Activated naive CD4-positive, alpha-beta T cell treated with anti-CD3 and anti-CD28 coated beads, Interleukin-2, amount 10 ng/mL, durations not matched to agents 7 days and 5 days (primary cell): ENCODE measurements around the gene STK16.

ENCODE experiments used
- CTCF ChIA-PET: fragments of 350-600 bp; sonication (Branson Sonifier 250); formaldehyde crosslinking; loops from one replicate; lab custom pipeline; 2021; ENCODE audit warnings: antibody characterized with exemption; lab: Charles Lee
- DNase-seq: peaks from one replicate; pipeline ENCODE4 v3.0.0-alpha.2; 2020
- H3K27ac Mint-ChIP-seq: one replicate; pipeline ENCODE4 v1.8.0; 2021; ENCODE audit warnings: mild to moderate bottlenecking, moderate library complexity, mixed read lengths
- H3K27me3 Mint-ChIP-seq: one replicate; pipeline ENCODE4 v1.8.0; 2021; ENCODE audit warnings: mild to moderate bottlenecking, mixed read lengths
- H3K36me3 Mint-ChIP-seq: one replicate; pipeline ENCODE4 v1.8.0; 2021; ENCODE audit warnings: mixed read lengths
- H3K4me1 Mint-ChIP-seq: one replicate; pipeline ENCODE4 v1.8.0; 2021; ENCODE audit warnings: mixed read lengths
- H3K4me3 Mint-ChIP-seq: one replicate; pipeline ENCODE4 v1.8.0; 2021; ENCODE audit warnings: mild to moderate bottlenecking, moderate library complexity, mixed read lengths
- H3K9me3 Mint-ChIP-seq: one replicate; pipeline ENCODE4 v1.8.0; 2021; ENCODE audit warnings: mixed read lengths

Gene STK16

DNA sequence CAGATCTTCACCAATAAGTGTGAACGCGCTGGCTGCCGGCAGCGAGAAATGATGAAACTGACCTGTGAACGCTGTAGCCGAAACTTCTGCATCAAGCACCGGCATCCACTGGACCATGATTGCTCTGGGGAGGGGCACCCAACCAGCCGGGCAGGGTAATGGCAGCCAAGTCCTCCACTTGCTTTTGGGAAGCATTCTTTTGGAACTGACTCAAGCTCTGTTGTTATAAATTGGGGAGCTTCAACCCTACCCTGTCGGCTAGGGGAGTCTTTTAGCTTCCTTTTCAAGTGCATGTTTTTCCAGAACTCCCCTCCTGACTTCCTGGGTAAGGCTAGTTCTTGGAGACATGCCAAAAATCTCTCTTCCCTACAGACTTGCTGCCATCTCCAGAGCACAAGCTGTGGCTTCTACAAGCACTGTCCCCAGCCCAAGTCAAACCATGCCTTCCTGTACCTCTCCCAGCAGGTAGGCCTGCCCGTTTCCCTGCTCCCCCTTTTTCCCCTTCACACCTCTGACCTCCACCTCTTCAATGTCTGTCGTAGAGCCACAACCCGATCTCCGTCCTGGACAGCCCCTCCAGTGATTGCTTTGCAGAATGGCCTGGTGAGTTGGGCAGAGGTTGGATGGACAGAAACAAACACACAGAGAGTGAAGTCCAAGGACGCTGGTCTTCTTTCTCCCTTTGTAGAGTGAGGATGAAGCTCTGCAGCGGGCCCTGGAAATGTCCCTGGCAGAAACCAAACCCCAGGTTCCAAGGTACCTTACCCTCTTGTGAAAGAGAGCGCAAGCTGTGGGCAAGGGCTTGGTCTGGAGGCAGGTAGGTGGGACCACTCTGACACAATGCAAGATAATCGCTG, 37.2 kb upstream of the STK16 start:
- CTCF ChIA-PET, result interaction anchor here (0.7 to 6.8 kb wide), 8 partner anchors 15 to 92 kb away, joined by 3 to 70 read pairs (median 4); partner anchors contain the start of genes NHEJ1 and SLC23A3
- DNase-seq, result no peak
- Mint-ChIP-seq H3K27ac (peak overlapping the region; percentile 98), H3K27me3 (no peaks in the 10 kb centered on the region), H3K9me3 (peaks cover 2% of the 10 kb centered on the region), H3K4me3 (peak overlapping the region; percentile 87), H3K36me3 (peaks cover 34% of the 10 kb centered on the region), H3K4me1 (peaks cover 66% of the 10 kb centered on the region)

DNA sequence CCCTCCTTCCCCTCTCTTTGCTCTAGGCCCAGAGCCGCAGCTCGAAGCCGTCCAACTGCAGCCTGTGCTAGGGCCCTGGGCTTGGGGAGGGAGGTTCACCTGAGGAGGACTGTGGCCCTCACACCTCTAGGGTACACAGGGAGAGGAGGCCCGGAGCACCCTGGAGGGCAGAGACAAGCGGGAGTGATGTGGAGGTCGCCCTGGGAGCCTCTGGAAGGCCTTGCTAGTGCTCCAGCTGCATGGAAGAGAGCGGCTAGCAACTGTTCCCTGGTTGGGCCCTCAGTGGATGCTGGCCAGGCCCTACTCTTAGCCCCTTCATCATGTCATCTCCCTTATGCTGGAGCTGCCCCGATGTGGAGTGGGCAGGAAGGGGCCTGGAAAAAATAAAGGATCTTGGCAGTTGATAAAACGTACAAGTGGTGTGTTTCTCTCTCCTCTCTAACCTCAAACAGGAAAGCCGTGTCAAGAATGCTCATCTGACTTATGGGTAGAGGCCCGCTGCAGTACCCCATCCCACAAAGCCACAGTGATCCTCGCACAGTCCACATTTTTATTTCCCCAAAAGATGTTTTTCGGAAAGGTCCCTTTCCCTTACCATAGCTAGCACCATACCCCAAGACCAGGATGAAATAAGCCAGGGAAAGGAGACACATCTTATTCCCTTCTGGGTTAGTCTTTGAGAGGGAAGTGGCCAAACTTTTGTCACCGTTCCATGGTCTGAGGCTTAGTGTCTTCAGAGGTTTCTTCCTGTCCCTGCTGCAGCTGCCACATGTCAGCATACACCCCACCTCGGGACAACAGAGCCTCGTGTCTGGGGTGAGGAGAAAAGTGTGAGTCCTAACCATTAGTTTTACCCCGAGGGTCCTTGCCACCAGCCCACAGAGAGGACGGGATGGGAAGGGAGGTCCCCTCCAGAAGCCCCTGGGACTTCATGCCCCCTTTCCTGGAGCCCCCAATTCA, 35.8 kb upstream of the STK16 start:
- no peaks in the 10 kb centered on the region for H3K27me3 Mint-ChIP-seq
- H3K4me1 Mint-ChIP-seq, result peaks cover 66% of the 10 kb centered on the region
- H3K36me3 Mint-ChIP-seq, result peaks cover 40% of the 10 kb centered on the region
- peak overlapping the region; percentile 80 for H3K27ac Mint-ChIP-seq
- H3K9me3 Mint-ChIP-seq, result peaks cover under 1% of the 10 kb centered on the region
- no peak for DNase-seq
- H3K4me3 Mint-ChIP-seq, result peak overlapping the region; percentile 18
- CTCF ChIA-PET, result interaction anchor here (0.8 to 6.8 kb wide), 5 partner anchors 16 to 55 kb away, joined by 3 to 70 read pairs (median 4); partner anchors contain the start of genes CNPPD1, NHEJ1 and SLC23A3

DNA sequence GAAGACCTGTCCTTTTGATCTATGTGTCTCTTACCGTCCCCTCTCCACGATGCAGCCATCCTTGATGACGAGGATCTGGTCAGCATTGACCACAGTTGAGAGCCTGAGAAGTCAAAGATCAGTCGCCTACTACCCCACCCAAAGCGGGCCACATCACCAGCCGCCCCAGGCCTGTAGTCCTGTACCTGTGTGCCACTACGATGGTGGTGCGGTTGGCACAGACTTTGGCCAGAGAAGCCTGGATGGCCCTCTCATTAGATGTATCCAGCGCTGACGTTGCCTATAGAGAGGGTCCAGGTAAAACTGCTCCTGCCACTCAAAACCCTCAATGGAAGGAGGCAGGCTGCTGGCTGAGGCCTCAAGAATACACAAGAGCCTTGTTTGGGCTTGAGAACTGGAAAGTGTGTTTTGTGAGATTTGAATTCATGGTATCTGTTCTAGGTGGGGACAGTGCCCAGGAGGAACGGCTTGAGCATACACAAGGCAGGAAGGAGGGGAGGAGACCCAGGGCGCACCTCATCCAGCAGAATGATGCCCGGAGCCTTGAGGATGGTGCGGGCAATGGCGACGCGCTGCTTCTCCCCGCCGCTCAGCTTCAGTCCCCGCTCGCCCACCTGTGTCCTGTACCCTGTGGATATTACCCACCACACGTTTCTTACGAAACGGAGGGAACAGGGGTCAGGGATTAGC, 34.9 kb upstream of the STK16 start:
- Mint-ChIP-seq H3K27ac (peak overlapping the region; percentile 91), H3K9me3 (no peaks in the 10 kb centered on the region), H3K36me3 (peaks cover 44% of the 10 kb centered on the region), H3K4me1 (peaks cover 64% of the 10 kb centered on the region), H3K27me3 (no peaks in the 10 kb centered on the region), H3K4me3 (no peak overlapping the region)
- no peak for DNase-seq
- CTCF ChIA-PET, result interaction anchor here (1.1 to 6.8 kb wide), 2 partner anchors 39 to 45 kb away, joined by 4 to 70 read pairs; partner anchors contain the start of gene SLC23A3

DNA sequence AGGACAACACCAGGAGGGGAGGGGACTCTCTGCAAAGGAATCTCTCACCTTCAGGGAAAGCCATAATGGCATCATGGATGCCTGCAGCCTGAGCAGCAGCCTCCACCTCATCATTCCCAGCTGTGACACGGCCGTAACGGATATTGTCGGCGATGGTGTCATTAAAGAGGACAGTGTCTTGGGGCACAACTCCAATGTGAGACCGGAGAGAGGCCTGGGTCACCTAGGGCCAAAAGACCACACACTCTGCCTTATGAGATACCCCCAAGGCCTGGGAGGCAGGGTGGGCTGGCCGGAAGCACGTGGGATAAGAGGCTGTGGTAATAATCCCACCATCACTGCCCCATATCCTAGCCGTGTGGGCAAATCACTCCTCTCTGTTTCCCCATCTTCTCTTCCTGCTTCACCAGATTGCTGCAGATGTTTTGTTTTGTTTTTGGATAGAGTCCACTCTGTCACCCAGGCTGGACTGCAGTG, 34.4 kb upstream of the STK16 start:
- Mint-ChIP-seq H3K27ac (peak overlapping the region; percentile 91), H3K4me3 (no peak overlapping the region), H3K27me3 (no peaks in the 10 kb centered on the region), H3K4me1 (peaks cover 59% of the 10 kb centered on the region), H3K36me3 (peaks cover 44% of the 10 kb centered on the region), H3K9me3 (no peaks in the 10 kb centered on the region)
- CTCF ChIA-PET, result interaction anchor here (0.6 to 6.8 kb wide), 9 partner anchors 12 to 86 kb away, joined by 3 to 70 read pairs (median 4); partner anchors contain the start of genes GLB1L, SLC23A3 and STK16
- no peak for DNase-seq

DNA sequence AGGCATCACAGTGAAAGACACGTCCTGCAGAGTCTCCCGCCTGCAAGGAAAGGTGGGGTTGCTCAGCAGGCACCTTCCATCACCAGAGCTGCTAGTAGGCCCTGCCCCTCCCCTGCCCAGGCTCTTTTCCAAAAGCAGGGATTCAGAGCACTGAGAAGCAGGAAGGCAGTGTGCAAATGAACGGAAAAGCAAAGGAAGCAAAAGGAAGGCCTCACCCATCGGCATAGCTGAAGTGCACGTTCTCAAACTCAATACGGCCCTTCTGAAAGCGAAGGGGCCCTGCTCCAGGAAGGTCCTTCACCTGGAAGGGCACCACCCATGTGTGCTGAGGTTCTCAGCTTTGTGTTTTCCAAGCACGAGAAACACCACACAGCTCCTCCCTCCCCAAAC, 32.3 kb upstream of the STK16 start:
- no peak overlapping the region for H3K27ac Mint-ChIP-seq
- DNase-seq, result no peak
- CTCF ChIA-PET, result interaction anchor here (0.9 to 6.8 kb wide), 5 partner anchors 21 to 56 kb away, joined by 3 to 70 read pairs (median 4); partner anchors contain the start of gene SLC23A3
- peaks cover 43% of the 10 kb centered on the region for H3K36me3 Mint-ChIP-seq
- no peaks in the 10 kb centered on the region for H3K27me3 Mint-ChIP-seq
- H3K4me1 Mint-ChIP-seq, result peaks cover 63% of the 10 kb centered on the region
- H3K9me3 Mint-ChIP-seq, result no peaks in the 10 kb centered on the region
- H3K4me3 Mint-ChIP-seq, result no peak overlapping the region

DNA sequence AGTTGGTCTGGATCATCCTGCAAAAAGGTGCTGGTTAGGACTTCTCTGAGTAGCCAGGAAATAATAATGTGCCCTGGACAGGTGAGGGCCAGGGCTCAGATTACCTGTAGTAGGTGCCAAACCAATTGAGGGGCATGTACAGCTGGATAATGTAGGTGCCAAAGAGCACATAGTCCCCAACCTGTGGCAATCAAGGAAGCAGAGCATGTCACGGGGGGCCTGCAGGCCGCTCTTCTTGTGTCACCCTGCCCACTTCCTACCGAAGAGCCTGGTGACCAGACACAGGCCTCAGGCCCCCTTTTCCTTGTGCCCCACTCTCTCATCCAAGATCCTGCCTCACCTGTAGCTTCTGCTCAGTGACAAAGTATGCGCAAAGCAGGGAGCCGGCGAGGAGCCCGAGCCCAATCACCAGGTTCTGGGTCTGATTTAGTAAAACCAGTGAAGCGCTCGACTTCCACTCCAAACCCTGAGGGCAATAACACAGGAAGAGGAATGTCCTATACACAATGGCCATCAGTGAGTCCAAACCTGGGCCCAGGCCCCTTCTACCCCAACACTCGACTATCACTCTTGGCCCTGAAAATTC, 31.7 kb upstream of the STK16 start:
- H3K27ac Mint-ChIP-seq, result no peak overlapping the region
- H3K36me3 Mint-ChIP-seq, result peaks cover 37% of the 10 kb centered on the region
- no peak overlapping the region for H3K4me3 Mint-ChIP-seq
- peaks cover 58% of the 10 kb centered on the region for H3K4me1 Mint-ChIP-seq
- H3K27me3 Mint-ChIP-seq, result no peaks in the 10 kb centered on the region
- no peaks in the 10 kb centered on the region for H3K9me3 Mint-ChIP-seq
- DNase-seq, result no peak
- CTCF ChIA-PET, result interaction anchor here (0.9 to 6.8 kb wide), 4 partner anchors 35 to 57 kb away, joined by 3 to 70 read pairs (median 16); partner anchors contain the start of gene SLC23A3

DNA sequence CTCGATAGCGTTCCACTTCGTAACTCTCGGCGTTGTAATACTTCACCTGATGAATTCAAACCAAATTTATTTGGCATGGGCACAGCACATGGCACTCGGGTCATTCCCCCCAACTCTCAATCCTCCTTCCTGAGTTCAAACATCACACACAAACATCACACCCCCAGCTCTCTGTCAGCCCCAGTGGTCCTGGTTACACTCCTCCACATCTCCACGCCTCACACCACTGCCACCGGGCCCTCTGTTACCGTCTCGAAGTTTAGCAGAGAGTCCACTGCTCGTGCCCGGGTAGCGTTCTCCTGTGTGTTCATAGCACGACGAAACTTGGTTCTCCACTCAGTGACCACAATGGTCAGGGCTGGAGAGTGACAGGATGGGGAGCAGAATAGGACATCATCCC, 31.1 kb upstream of the STK16 start:
- no peaks in the 10 kb centered on the region for H3K27me3 Mint-ChIP-seq
- H3K4me3 Mint-ChIP-seq, result no peak overlapping the region
- DNase-seq, result no peak
- peaks cover 56% of the 10 kb centered on the region for H3K4me1 Mint-ChIP-seq
- H3K27ac Mint-ChIP-seq, result no peak overlapping the region
- peaks cover 31% of the 10 kb centered on the region for H3K36me3 Mint-ChIP-seq
- H3K9me3 Mint-ChIP-seq, result no peaks in the 10 kb centered on the region
- CTCF ChIA-PET, result interaction anchor here (0.8 to 6.8 kb wide), 2 partner anchors 43 to 81 kb away, joined by 3 to 70 read pairs; partner anchors contain the start of gene SLC23A3

DNA sequence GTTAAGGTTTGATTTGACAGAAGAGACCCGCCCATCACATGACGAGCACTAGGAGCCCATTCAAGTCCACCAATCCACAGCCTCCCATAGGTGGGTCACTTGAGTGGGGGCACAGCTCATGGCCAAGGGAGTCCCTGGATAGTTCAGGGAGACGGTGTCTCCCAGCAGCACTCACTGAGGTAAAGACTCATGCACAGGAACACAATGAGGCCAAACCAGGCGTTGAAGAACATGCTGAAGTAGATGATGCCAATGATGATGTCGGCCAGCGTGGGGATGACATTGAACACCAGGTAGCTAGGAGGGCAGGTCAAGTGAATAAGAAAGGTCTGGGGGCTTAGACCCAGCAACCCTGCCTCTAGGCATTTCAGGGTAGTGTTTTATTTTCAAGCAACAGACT, 30.5 kb upstream of the STK16 start:
- DNase-seq, result no peak
- no peak overlapping the region for H3K27ac Mint-ChIP-seq
- H3K9me3 Mint-ChIP-seq, result no peaks in the 10 kb centered on the region
- CTCF ChIA-PET, result interaction anchor here (0.6 to 0.8 kb wide), 2 partner anchors 18 to 80 kb away, joined by 3 read pairs; no protein-coding TSS in a partner anchor
- H3K4me3 Mint-ChIP-seq, result no peak overlapping the region
- H3K4me1 Mint-ChIP-seq, result peaks cover 56% of the 10 kb centered on the region
- no peaks in the 10 kb centered on the region for H3K27me3 Mint-ChIP-seq
- peaks cover 31% of the 10 kb centered on the region for H3K36me3 Mint-ChIP-seq

DNA sequence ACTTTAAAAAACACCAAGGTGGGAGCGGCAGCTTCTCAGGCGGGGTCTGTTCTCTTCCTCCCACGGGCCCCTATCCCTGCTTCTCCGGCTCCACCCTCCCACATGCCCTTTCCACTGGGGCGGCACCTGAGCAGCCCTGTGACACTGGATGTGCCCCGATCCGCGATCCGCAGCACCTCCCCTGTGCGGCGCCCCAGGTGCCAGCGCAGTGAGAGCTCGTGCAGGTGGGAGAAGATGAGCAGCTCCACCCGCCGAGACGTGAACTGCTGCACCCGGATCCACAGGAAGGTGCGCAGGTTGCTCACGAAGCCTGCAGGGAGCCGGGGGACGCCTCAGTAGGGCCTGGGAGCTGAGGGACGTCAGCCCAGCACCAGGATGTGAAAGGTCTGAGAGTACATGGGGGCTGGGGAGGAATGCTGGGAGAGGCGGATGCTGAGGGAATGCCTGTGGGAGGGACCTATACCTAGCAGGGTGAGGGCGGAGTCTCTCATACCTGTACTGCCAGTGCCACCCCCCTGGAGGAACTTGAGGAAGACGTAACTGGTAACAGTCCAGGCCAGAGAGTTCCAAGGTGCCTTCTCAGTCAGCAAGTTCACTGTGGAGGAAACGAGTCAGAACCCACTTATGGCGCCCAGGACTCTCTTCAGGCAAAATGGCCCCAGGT, 29.3 kb upstream of the STK16 start:
- Mint-ChIP-seq H3K36me3 (peaks cover 35% of the 10 kb centered on the region), H3K4me1 (peaks cover 46% of the 10 kb centered on the region), H3K27me3 (no peaks in the 10 kb centered on the region), H3K4me3 (no peak overlapping the region), H3K27ac (no peak overlapping the region), H3K9me3 (no peaks in the 10 kb centered on the region)
- DNase-seq, result no peak
- CTCF ChIA-PET, result interaction anchor here (1.0 to 2.4 kb wide), 4 partner anchors 10 to 83 kb away, joined by 4 to 8 read pairs (median 6); partner anchors contain the start of gene ZFAND2B

DNA sequence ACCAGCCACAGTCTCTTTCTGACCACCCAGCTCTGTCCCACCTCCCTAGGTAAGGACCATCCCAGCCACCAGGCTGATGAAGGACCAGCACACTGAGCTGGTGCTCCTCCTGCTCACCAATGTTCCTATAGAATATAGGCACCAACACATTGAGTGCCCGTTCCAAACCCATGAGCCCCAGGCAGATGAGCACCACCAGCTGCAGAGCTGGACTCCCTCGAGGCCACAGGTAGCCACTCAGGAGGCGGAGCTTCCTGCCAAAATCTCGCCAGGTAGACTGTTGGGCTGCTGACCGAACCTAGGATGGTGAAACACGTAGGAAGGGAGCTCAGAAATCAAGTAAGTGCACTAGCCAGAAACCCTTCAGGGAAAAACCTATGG, 28.8 kb upstream of the STK16 start:
- peak overlapping the region; percentile 54 for H3K27ac Mint-ChIP-seq
- no peaks in the 10 kb centered on the region for H3K9me3 Mint-ChIP-seq
- CTCF ChIA-PET, result interaction anchor here (0.6 to 2.4 kb wide), 5 partner anchors 8 to 83 kb away, joined by 3 to 8 read pairs (median 4); partner anchors contain the start of gene ZFAND2B
- no peak overlapping the region for H3K4me3 Mint-ChIP-seq
- peaks cover 34% of the 10 kb centered on the region for H3K36me3 Mint-ChIP-seq
- peaks cover 40% of the 10 kb centered on the region for H3K4me1 Mint-ChIP-seq
- no peaks in the 10 kb centered on the region for H3K27me3 Mint-ChIP-seq
- DNase-seq, result no peak

DNA sequence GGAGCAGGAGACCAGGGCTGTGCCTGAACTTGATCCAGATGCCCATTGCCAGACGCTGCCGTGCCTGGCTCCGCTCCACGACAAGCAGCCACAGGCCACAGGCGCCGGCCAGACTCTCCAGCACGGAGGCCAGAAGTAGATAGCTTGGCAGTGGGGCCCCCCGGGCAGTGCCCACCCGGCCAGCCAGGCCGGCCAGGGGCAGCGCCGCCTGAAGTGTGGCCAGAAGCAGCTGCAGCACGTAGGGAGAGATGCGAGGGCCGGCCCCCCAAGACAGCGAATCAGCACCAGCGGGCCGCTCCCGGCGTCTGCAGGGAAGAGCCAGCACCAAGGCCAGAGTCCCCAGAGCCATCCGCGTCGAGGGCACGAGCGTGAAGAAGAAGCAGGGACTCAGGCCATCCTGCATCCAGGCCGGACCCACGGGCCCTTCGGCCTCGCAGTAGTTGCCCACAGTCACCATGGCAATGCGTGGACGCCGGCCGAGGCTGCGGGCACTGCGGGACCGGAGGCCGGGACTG, 27.0 kb upstream of the STK16 start:
- H3K9me3 Mint-ChIP-seq, result no peaks in the 10 kb centered on the region
- CTCF ChIA-PET, result interaction anchor here (0.7 to 1.7 kb wide), 5 partner anchors 31 to 77 kb away, joined by 3 to 8 read pairs (median 5); no protein-coding TSS in a partner anchor
- H3K36me3 Mint-ChIP-seq, result peaks cover 38% of the 10 kb centered on the region
- no peaks in the 10 kb centered on the region for H3K27me3 Mint-ChIP-seq
- peaks cover 31% of the 10 kb centered on the region for H3K4me1 Mint-ChIP-seq
- DNase-seq, result no peak
- peak overlapping the region; percentile 81 for H3K4me3 Mint-ChIP-seq
- peak overlapping the region; percentile 89 for H3K27ac Mint-ChIP-seq
